Activated T-cell treated with anti-CD3 and anti-CD28 coated beads, Interleukin-2, amount 50 U/mL, for 4 hours (primary cell): ENCODE measurements around the gene AGBL4. TPM values are rescaled to one million over a fixed set of nuclear protein-coding genes. Genes with fewer than 3 reads are reported as not detected.

ENCODE experiments used
- ATAC-seq, 2 donors: fragments of 200-7000 bp; cut with Tn5 transposase; one replicate each; pipeline ENCODE4 v1.10.0; 2021
- DNase-seq: peaks from one replicate; pipeline ENCODE4 v3.0.0-alpha.2; 2020
- H3K27me3 Mint-ChIP-seq: one replicate; pipeline ENCODE4 v1.8.0; 2021; ENCODE audit warnings: low read depth, mixed read lengths
- H3K36me3 Mint-ChIP-seq: one replicate; pipeline ENCODE4 v1.8.0; 2022; ENCODE audit warnings: mixed read lengths; ENCODE audit not compliant: insufficient read depth
- H3K4me1 Mint-ChIP-seq: one replicate; pipeline ENCODE4 v1.8.0; 2021; ENCODE audit warnings: low read depth, mixed read lengths
- H3K4me3 Mint-ChIP-seq: one replicate; pipeline ENCODE4 v1.8.0; 2021; ENCODE audit warnings: mild to moderate bottlenecking, moderate library complexity, mixed read lengths
- H3K9me3 Mint-ChIP-seq: one replicate; pipeline ENCODE4 v1.8.0; 2021; ENCODE audit warnings: mixed read lengths
- total RNA-seq, 3 donors: library from RNA; stranded (reverse); gene quantifications; one replicate each; pipeline ENCODE4 v1.2.1, GENCODE V29; 2021

The AGBL4 gene
- total RNA-seq, 3 donors from 2014 or later, result not detected

- H3K4me1 Mint-ChIP-seq, result no peaks in the 10 kb centered on the region
- H3K9me3 Mint-ChIP-seq, result peaks cover 19% of the 10 kb centered on the region
- DNase-seq, result no peak
- no peak overlapping the region for H3K4me3 Mint-ChIP-seq
- H3K27me3 Mint-ChIP-seq, result peaks cover 8% of the 10 kb centered on the region
- no peaks in the 10 kb centered on the region for H3K36me3 Mint-ChIP-seq
- no peak for ATAC-seq
Measured at GRCh38 chr1:49086327-49086726, 937.4 kb downstream of the AGBL4 start.

DNA sequence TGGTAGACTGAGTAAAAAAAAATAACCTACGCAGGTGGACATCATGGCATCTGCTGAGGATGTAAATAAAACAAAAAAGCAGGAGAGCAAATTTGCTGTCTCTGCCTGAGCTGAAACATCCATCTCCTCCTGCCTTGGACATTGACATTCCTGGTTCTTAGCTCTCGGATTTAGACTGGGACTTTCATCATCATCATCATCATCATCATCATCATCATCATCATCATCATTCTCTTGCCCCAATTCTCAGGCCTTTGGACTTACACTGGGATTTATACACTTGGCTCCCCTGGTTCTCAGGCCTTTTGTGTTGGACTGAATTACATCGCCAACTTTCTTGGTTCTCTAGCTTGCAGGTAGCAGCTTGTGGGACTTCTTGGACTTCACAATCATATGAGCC lies 938.7 kb downstream of the AGBL4 start:
- H3K27me3 Mint-ChIP-seq, result peaks cover 8% of the 10 kb centered on the region
- ATAC-seq (no peak), DNase-seq (no peak)
- H3K9me3 Mint-ChIP-seq, result peaks cover 13% of the 10 kb centered on the region
- no peaks in the 10 kb centered on the region for H3K4me1 Mint-ChIP-seq
- H3K36me3 Mint-ChIP-seq, result no peaks in the 10 kb centered on the region
- no peak overlapping the region for H3K4me3 Mint-ChIP-seq

GRCh38 chr1:49060766-49061165 lies 963.0 kb downstream of the AGBL4 start:
- Mint-ChIP-seq H3K4me1 (no peaks in the 10 kb centered on the region), H3K9me3 (no peaks in the 10 kb centered on the region), H3K27me3 (no peaks in the 10 kb centered on the region), H3K36me3 (no peaks in the 10 kb centered on the region), H3K4me3 (no peak overlapping the region)
- no peak for ATAC-seq
- no peak for DNase-seq

DNA sequence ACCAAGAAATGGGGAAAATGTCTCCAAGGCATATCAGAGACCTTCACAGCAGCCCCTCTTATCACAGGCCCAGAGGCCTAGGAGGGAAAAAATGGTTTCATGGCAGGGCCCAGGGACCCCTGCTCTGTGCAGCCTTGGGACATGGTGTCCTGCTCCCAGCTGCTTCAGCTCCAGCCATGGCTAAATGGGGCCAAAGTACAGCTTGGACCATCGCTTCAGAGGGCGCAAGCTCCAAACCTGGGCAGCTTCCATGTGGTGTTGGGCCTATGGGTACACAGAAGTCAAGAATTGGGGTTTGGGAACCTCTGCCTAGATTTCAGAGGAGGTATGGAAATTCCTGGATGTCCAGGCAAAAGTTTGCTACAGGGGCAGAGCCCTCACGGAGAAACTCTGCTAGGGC lies 964.7 kb downstream of the AGBL4 start:
- Mint-ChIP-seq H3K4me1 (no peaks in the 10 kb centered on the region), H3K27me3 (no peaks in the 10 kb centered on the region), H3K4me3 (no peak overlapping the region), H3K36me3 (no peaks in the 10 kb centered on the region), H3K9me3 (no peaks in the 10 kb centered on the region)
- DNase-seq (no peak), ATAC-seq (no peak)

DNA sequence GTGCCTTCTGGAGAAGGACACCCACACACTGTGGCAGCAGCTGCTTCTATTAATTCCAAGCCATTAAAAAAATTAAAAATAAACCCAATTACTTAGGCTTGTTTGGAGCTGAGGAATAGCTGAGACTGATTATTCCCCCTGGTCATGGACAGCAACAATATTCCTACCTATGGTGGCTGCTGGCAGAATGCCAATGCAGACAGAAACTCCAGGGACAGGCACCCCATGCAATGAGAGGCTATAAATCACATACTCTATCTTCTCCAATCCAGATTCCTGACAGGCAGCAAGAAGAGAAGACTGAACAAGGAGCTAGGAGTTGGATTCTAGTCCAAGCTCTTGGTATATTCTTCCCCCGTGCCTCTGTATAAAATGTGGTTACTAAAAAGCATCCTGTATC lies 971.7 kb downstream of the AGBL4 start:
- no peak for ATAC-seq
- H3K4me1 Mint-ChIP-seq, result no peaks in the 10 kb centered on the region
- no peak overlapping the region for H3K4me3 Mint-ChIP-seq
- no peak for DNase-seq
- H3K9me3 Mint-ChIP-seq, result no peaks in the 10 kb centered on the region
- H3K36me3 Mint-ChIP-seq, result no peaks in the 10 kb centered on the region
- no peaks in the 10 kb centered on the region for H3K27me3 Mint-ChIP-seq

GRCh38 chr1:49051647-49052046 lies 972.1 kb downstream of the AGBL4 start:
- DNase-seq (no peak), ATAC-seq (no peak)
- no peaks in the 10 kb centered on the region for H3K36me3 Mint-ChIP-seq
- H3K9me3 Mint-ChIP-seq, result no peaks in the 10 kb centered on the region
- no peaks in the 10 kb centered on the region for H3K4me1 Mint-ChIP-seq
- H3K4me3 Mint-ChIP-seq, result no peak overlapping the region
- H3K27me3 Mint-ChIP-seq, result no peaks in the 10 kb centered on the region

- DNase-seq (no peak), ATAC-seq (no peak)
- Mint-ChIP-seq H3K4me3 (no peak overlapping the region), H3K27me3 (no peaks in the 10 kb centered on the region), H3K36me3 (no peaks in the 10 kb centered on the region), H3K4me1 (no peaks in the 10 kb centered on the region), H3K9me3 (no peaks in the 10 kb centered on the region)
Measured at GRCh38 chr1:49050041-49050440, 973.7 kb downstream of the AGBL4 start.

DNA sequence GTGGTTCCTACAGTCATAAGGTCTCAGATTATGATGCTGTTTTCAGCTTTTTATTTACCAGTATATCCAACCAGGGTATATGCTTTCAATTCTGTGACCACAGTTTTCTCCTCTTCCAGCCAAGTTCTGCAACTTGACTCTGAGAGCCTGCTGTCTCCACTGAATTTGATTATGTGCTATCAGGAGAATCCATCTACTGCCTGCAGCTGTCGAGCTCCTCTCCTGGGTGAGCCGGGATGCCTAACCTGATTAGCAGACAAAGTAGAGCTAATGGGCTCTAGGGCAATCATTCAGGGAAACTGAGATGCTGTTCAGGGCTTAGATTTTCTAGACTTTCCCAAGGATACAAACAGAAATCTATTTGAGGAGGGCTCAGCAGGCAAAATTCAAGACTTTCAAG lies 975.6 kb downstream of the AGBL4 start:
- H3K36me3 Mint-ChIP-seq, result no peaks in the 10 kb centered on the region
- ATAC-seq, result no peak
- H3K9me3 Mint-ChIP-seq, result no peaks in the 10 kb centered on the region

GRCh38 chr1:49046305-49046704 lies 977.4 kb downstream of the AGBL4 start:
- H3K27me3 Mint-ChIP-seq, result no peaks in the 10 kb centered on the region
- no peaks in the 10 kb centered on the region for H3K9me3 Mint-ChIP-seq
- ATAC-seq (no peak), DNase-seq (no peak)
- no peak overlapping the region for H3K4me3 Mint-ChIP-seq
- no peaks in the 10 kb centered on the region for H3K4me1 Mint-ChIP-seq
- no peaks in the 10 kb centered on the region for H3K36me3 Mint-ChIP-seq

More for the DNA sequence above, 975.6 kb downstream of the AGBL4 start:
- H3K27me3 Mint-ChIP-seq, result no peaks in the 10 kb centered on the region
- DNase-seq, result no peak
- H3K4me1 Mint-ChIP-seq, result no peaks in the 10 kb centered on the region
- H3K4me3 Mint-ChIP-seq, result no peak overlapping the region

DNA sequence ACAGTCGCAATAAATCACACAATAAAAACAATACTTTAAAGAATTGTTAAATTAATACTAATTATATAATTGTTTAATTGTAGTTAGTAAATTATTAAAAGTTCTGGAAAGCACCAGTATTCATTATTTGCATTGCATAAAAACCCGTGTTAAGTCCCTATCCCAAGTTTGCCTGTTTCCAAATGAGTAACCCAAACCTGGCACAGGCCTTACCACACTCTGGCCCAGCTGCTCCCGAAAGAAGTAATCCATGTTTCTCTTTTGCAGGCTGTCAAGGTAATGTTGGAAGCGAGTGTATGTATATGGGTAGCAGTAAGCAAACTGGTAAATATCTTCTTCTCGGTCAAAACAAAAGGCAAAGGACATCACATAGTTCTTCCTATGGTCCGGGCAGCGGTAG lies 978.4 kb downstream of the AGBL4 start:
- DNase-seq (no peak), ATAC-seq (no peak)
- Mint-ChIP-seq H3K4me3 (no peak overlapping the region), H3K9me3 (no peaks in the 10 kb centered on the region), H3K36me3 (no peaks in the 10 kb centered on the region), H3K4me1 (no peaks in the 10 kb centered on the region), H3K27me3 (no peaks in the 10 kb centered on the region)

- ATAC-seq (no peak), DNase-seq (no peak)
- Mint-ChIP-seq H3K9me3 (no peaks in the 10 kb centered on the region), H3K36me3 (no peaks in the 10 kb centered on the region), H3K27me3 (no peaks in the 10 kb centered on the region), H3K4me1 (no peaks in the 10 kb centered on the region), H3K4me3 (no peak overlapping the region)
Measured at GRCh38 chr1:49036700-49037099, 987.1 kb downstream of the AGBL4 start.

- ATAC-seq (no peak), DNase-seq (no peak)
- Mint-ChIP-seq H3K27me3 (no peaks in the 10 kb centered on the region), H3K4me1 (no peaks in the 10 kb centered on the region), H3K9me3 (peaks cover 18% of the 10 kb centered on the region), H3K36me3 (no peaks in the 10 kb centered on the region), H3K4me3 (no peak overlapping the region)
Measured at GRCh38 chr1:49028396-49028795, 995.4 kb downstream of the AGBL4 start.

GRCh38 chr1:49026230-49026811 lies 997.4 kb downstream of the AGBL4 start:
- DNase-seq (no peak), ATAC-seq (no peak)
- H3K9me3 Mint-ChIP-seq, result peaks cover 18% of the 10 kb centered on the region
- no peak overlapping the region for H3K4me3 Mint-ChIP-seq
- no peaks in the 10 kb centered on the region for H3K4me1 Mint-ChIP-seq
- no peaks in the 10 kb centered on the region for H3K36me3 Mint-ChIP-seq
- no peaks in the 10 kb centered on the region for H3K27me3 Mint-ChIP-seq

GRCh38 chr1:49016030-49016977 lies 1007.5 kb downstream of the AGBL4 start:
- Mint-ChIP-seq H3K36me3 (no peaks in the 10 kb centered on the region), H3K4me1 (no peaks in the 10 kb centered on the region), H3K27me3 (no peaks in the 10 kb centered on the region), H3K9me3 (no peaks in the 10 kb centered on the region), H3K4me3 (no peak overlapping the region)
- DNase-seq, result no peak
- ATAC-seq, result no peak

DNA sequence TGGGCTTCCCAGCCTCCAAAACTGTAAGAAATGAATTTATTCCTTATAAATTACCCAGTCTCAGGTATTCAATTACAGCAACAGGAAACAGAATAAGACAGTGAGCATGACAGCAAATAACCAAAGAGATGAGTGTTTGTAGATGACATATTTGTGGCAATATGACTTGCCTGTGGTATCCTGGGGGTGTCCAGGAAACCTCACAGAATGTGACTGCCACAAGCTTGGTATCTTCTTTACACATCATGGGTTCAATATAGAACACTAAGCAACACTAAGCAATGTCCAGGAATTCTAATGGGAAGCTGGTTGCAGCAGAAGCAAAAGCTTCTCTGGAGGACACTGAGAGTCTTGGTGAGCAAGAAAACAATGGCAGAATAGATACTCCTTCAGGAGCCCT lies 1010.7 kb downstream of the AGBL4 start:
- DNase-seq (no peak), ATAC-seq (no peak)
- no peaks in the 10 kb centered on the region for H3K36me3 Mint-ChIP-seq
- no peaks in the 10 kb centered on the region for H3K27me3 Mint-ChIP-seq
- no peak overlapping the region for H3K4me3 Mint-ChIP-seq
- H3K4me1 Mint-ChIP-seq, result no peaks in the 10 kb centered on the region
- H3K9me3 Mint-ChIP-seq, result no peaks in the 10 kb centered on the region
